H9 (cell line): ENCODE measurements around the gene TLL2. TPM values are rescaled to one million over a fixed set of nuclear protein-coding genes. Genes with fewer than 3 reads are reported as not detected.

Experiments used
- DNase-seq: peaks from one replicate; pipeline ENCODE4 v3.0.0-alpha.2; 2017
- H2AFZ ChIP-seq: one replicate; pipeline ENCODE4 v1.6.1; 2013; ENCODE audit warnings: mild to moderate bottlenecking, low read length, control low read depth, moderate library complexity
- H2AK5ac ChIP-seq: 2 replicates; pipeline ENCODE4 v1.6.1; 2013; ENCODE audit warnings: low read length, control low read depth, mixed read lengths; ENCODE audit not compliant: insufficient read length
- H2BK120ac ChIP-seq: one replicate; pipeline ENCODE4 v1.6.1; 2013; ENCODE audit warnings: low read depth, mild to moderate bottlenecking, low read length, control low read depth, inconsistent platforms; ENCODE audit not compliant: poor library complexity, severe bottlenecking
- H2BK12ac ChIP-seq: 2 replicates; pipeline ENCODE4 v1.6.1; 2013; ENCODE audit warnings: low read length, control low read depth, mixed read lengths, low read depth; ENCODE audit not compliant: insufficient read length
- H2BK15ac ChIP-seq: 2 replicates; pipeline ENCODE4 v1.6.1; 2013; ENCODE audit warnings: low read depth, low read length, control low read depth
- H2BK20ac ChIP-seq: one replicate; pipeline ENCODE4 v1.6.1; 2013; ENCODE audit warnings: low read depth, mild to moderate bottlenecking, low read length, control low read depth, inconsistent platforms; ENCODE audit not compliant: poor library complexity, severe bottlenecking
- H2BK5ac ChIP-seq: 2 replicates; pipeline ENCODE4 v1.6.1; 2013; ENCODE audit warnings: low read length, control low read depth, mixed read lengths; ENCODE audit not compliant: insufficient read length
- H3K14ac ChIP-seq: 2 replicates; pipeline ENCODE4 v1.6.1; 2013; ENCODE audit warnings: low read length, control low read depth; ENCODE audit not compliant: insufficient read depth
- H3K18ac ChIP-seq: 2 replicates; pipeline ENCODE4 v1.6.1; 2013; ENCODE audit warnings: low read depth, mild to moderate bottlenecking, mixed read lengths, low read length, control low read depth; ENCODE audit not compliant: insufficient read length
- H3K23ac ChIP-seq: 2 replicates; pipeline ENCODE4 v1.6.1; 2013; ENCODE audit warnings: low read length, control low read depth, mixed read lengths, low read depth; ENCODE audit not compliant: insufficient read length
- H3K23me2 ChIP-seq: 2 replicates; pipeline ENCODE4 v1.6.1; 2013; ENCODE audit warnings: low read depth, mild to moderate bottlenecking, mixed read lengths, low read length, control low read depth; ENCODE audit not compliant: insufficient read length, poor library complexity, severe bottlenecking
- H3K27ac ChIP-seq: 2 replicates; pipeline ENCODE4 v1.5.1; 2013; ENCODE audit warnings: low read length, control low read depth, mixed read lengths, low read depth; ENCODE audit not compliant: insufficient read length
- H3K27me3 ChIP-seq: 2 replicates; pipeline ENCODE4 v1.6.1; 2013; ENCODE audit warnings: low read length, control low read depth, inconsistent platforms; ENCODE audit not compliant: insufficient read depth
- H3K4ac ChIP-seq: 2 replicates; pipeline ENCODE4 v1.6.1; 2013; ENCODE audit warnings: low read depth, mild to moderate bottlenecking, control low read depth, inconsistent platforms, low read length, moderate library complexity
- H3K4me1 ChIP-seq: 2 replicates; pipeline ENCODE4 v1.6.1; 2013; ENCODE audit warnings: low read length, control low read depth, inconsistent platforms; ENCODE audit not compliant: insufficient read depth
- H3K4me2 ChIP-seq: 2 replicates; pipeline ENCODE4 v1.6.1; 2013; ENCODE audit warnings: low read length, control low read depth, mixed read lengths; ENCODE audit not compliant: insufficient read length, insufficient read depth
- H3K56ac ChIP-seq: 2 replicates; pipeline ENCODE4 v1.6.1; 2013; ENCODE audit warnings: low read depth, mild to moderate bottlenecking, mixed read lengths, low read length, control low read depth; ENCODE audit not compliant: insufficient read length
- H3K79me1 ChIP-seq: 2 replicates; pipeline ENCODE4 v1.6.1; 2013; ENCODE audit warnings: low read depth, mild to moderate bottlenecking, moderate library complexity, low read length, control low read depth, inconsistent platforms; ENCODE audit not compliant: insufficient read depth, poor library complexity, severe bottlenecking
- H3K79me2 ChIP-seq: 2 replicates; pipeline ENCODE4 v1.6.1; 2013; ENCODE audit warnings: low read length, control low read depth, inconsistent platforms; ENCODE audit not compliant: insufficient read depth
- H3K9ac ChIP-seq: 2 replicates; pipeline ENCODE4 v1.6.1; 2013; ENCODE audit warnings: low read length, control low read depth, mixed read lengths; ENCODE audit not compliant: insufficient read length; ENCODE audit errors: extremely low read depth
- H3K9me3 ChIP-seq: one replicate; pipeline ENCODE4 v1.6.1; 2013; ENCODE audit warnings: low read depth, low read length, inconsistent platforms; ENCODE audit not compliant: control insufficient read depth
- H3T11ph ChIP-seq: one replicate; pipeline ENCODE4 v1.6.1; 2013; ENCODE audit warnings: mild to moderate bottlenecking, low read length, control low read depth, inconsistent platforms
- H4K20me1 ChIP-seq: one replicate; pipeline ENCODE4 v1.6.1; 2013; ENCODE audit not compliant: control insufficient read depth, insufficient read length, insufficient read depth
- H4K5ac ChIP-seq: 2 replicates; pipeline ENCODE4 v1.6.1; 2013; ENCODE audit warnings: low read depth, mild to moderate bottlenecking, mixed read lengths, low read length, control low read depth; ENCODE audit not compliant: insufficient read length
- H4K8ac ChIP-seq: replicated peaks from 2 replicates; pipeline ENCODE4 v1.6.1; 2013; ENCODE audit warnings: low read length, control low read depth, mixed read lengths, low read depth; ENCODE audit not compliant: insufficient read length
- H4K91ac ChIP-seq: 2 replicates; pipeline ENCODE4 v1.6.1; 2013; ENCODE audit warnings: low read depth, mild to moderate bottlenecking, moderate library complexity, mixed read lengths, low read length, control low read depth; ENCODE audit not compliant: insufficient read length
- H3K27ac Mint-ChIP-seq, 3 experiments: 2 replicates in 2 of 3; 3 replicates in 1 of 3; pipeline ENCODE4 v1.8.0; 2020 to 2021; ENCODE audit warnings: mixed read lengths in 3 of 3, mild to moderate bottlenecking in 1 of 3, moderate library complexity in 1 of 3
- H3K27me3 Mint-ChIP-seq: 2 replicates; pipeline ENCODE4 v1.8.0; 2021; ENCODE audit warnings: low read depth, mild to moderate bottlenecking, moderate library complexity, mixed read lengths
- H3K36me3 Mint-ChIP-seq, 3 experiments: 2 replicates in 2 of 3; 3 replicates in 1 of 3; pipeline ENCODE4 v1.8.0; 2020 to 2021; ENCODE audit warnings: low read depth in 3 of 3, mixed read lengths in 3 of 3; ENCODE audit not compliant: insufficient read depth in 1 of 3
- H3K4me1 Mint-ChIP-seq, 2 experiments: 2 replicates each; pipeline ENCODE4 v1.8.0; 2020; ENCODE audit warnings: mixed read lengths in 2 of 2
- H3K4me3 Mint-ChIP-seq, 2 experiments: 2 replicates in 1 of 2; 3 replicates in 1 of 2; pipeline ENCODE4 v1.8.0; 2020 to 2021; ENCODE audit warnings: mild to moderate bottlenecking in 2 of 2, mixed read lengths in 2 of 2, moderate library complexity in 1 of 2
- H3K9me3 Mint-ChIP-seq, 2 experiments: 2 replicates in 1 of 2; 3 replicates in 1 of 2; pipeline ENCODE4 v1.8.0; 2020; ENCODE audit warnings: mild to moderate bottlenecking in 2 of 2, mixed read lengths in 2 of 2, moderate library complexity in 1 of 2
- whole genome bisulfite sequencing: extraction: QIAGEN DNeasy Blood & Tissue Kit; methylation state at CpG from one replicate; pipeline ENCODE4 v1.1.7; 2013; ENCODE audit warnings: missing lambda C conversion rate, low lambda C conversion rate, mixed read lengths; ENCODE audit not compliant: insufficient read length; ENCODE audit errors: extremely low coverage; 5-methylcytosine and 5-hydroxymethylcytosine counted together
- total RNA-seq: library from RNA; stranded (reverse); gene quantifications from 2 replicates; pipeline ENCODE4 v1.2.1, GENCODE V29; 2021
- TF ChIP-seq, protein P1 (sequence below): fragments of 200-600 bp; sonication (generic); conservative IDR thresholded peaks from 3 replicates; pipeline ENCODE4 v1.8.0; 2021; ENCODE audit warnings: antibody characterized with exemption, mild to moderate bottlenecking

Gene TLL2
- total RNA-seq, 1 experiment from 2014 or later = 1.4 TPM

DNA sequence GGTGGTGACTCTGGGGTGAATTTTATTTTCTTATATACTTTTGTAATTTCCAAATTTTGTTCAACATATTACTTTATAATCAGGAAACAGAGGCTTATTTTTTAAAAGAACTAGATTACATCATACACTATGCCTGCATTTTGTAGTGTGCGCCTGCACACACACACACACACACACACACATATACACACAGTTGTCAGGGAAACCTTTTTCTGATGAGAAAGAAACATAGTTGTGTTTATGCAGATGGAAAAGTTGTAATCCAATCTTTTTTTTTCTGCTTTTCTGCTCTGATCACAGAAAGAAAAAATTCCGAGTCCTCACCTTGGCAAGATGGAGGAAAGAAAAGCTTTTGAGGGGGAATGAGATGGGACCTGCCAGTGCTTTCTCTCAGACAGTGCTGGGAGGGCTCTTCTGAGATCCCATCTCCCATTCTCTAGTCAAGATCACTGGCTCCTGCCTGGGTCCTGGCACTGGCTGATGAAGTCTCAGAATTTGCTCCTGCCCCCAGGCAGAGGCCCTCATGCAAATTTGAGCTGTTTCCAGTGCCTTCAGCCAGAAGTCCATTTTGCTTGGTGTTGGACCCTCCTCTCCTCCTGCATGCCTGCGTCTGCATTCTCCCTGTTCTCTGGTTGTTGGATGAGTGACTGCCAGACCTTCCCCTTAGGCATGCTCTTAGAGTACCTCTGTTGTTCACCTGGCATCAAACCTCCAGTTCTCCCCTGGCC lies 59.7 kb downstream of the TLL2 start:
- Histone ChIP-seq H2BK5ac (no peak overlapping the region), H3K79me2 (no peaks in the 10 kb centered on the region), H2AFZ (no peak overlapping the region), H2AK5ac (no peak overlapping the region), H4K5ac (no peak overlapping the region), H3K23me2 (no peaks in the 10 kb centered on the region), H3K4me1 (peaks cover 19% of the 10 kb centered on the region), H3K79me1 (no peaks in the 10 kb centered on the region), H4K8ac (no peak overlapping the region), H3K27ac (no peak overlapping the region), H3K9ac (no peak overlapping the region), H2BK20ac (no peak overlapping the region), H2BK120ac (no peak overlapping the region), H2BK15ac (no peak overlapping the region), H3K18ac (no peak overlapping the region), H4K20me1 (no peaks in the 10 kb centered on the region), H2BK12ac (no peak overlapping the region), H3K4ac (no peak overlapping the region), H3K56ac (no peak overlapping the region), H4K91ac (no peak overlapping the region), H3K23ac (no peak overlapping the region), H3K9me3 (no peaks in the 10 kb centered on the region), H3T11ph (no peak overlapping the region), H3K27me3 (no peaks in the 10 kb centered on the region), H3K4me2 (no peak overlapping the region), H3K14ac (no peak overlapping the region)
- no peaks in the 10 kb centered on the region for H3K9me3 Mint-ChIP-seq
- H3K27me3 Mint-ChIP-seq = no peaks in the 10 kb centered on the region; the same call in 1 of the 2 replicates
- no peak overlapping the region for H3K4me3 Mint-ChIP-seq
- H3K36me3 Mint-ChIP-seq = no peaks in the 10 kb centered on the region; a peak in 1 of 7 replicates
- no CpG with 5 or more reads among the region's 3 CpGs for WGBS
- DNase-seq = no peak
- H3K27ac Mint-ChIP-seq = peak overlapping the region in 2 of 3 experiments; percentile 27 to 32; a peak in 4 of 7 replicates
- TF ChIP-seq, protein P1, sequence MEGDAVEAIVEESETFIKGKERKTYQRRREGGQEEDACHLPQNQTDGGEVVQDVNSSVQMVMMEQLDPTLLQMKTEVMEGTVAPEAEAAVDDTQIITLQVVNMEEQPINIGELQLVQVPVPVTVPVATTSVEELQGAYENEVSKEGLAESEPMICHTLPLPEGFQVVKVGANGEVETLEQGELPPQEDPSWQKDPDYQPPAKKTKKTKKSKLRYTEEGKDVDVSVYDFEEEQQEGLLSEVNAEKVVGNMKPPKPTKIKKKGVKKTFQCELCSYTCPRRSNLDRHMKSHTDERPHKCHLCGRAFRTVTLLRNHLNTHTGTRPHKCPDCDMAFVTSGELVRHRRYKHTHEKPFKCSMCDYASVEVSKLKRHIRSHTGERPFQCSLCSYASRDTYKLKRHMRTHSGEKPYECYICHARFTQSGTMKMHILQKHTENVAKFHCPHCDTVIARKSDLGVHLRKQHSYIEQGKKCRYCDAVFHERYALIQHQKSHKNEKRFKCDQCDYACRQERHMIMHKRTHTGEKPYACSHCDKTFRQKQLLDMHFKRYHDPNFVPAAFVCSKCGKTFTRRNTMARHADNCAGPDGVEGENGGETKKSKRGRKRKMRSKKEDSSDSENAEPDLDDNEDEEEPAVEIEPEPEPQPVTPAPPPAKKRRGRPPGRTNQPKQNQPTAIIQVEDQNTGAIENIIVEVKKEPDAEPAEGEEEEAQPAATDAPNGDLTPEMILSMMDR = no peak
- H3K4me1 Mint-ChIP-seq = peaks cover 50 to 51% of the 10 kb centered on the region in 2 experiments
